MM.1S (cell line): ENCODE measurements around the gene RNF130.

Experiments
- CTCF ChIP-seq: fragments of 300-600 bp; sonication (generic); IDR thresholded peaks from 2 replicates; pipeline ENCODE4 v1.5.1; 2016; ENCODE audit warnings: antibody characterized with exemption, low read length, mixed read lengths
- EZH2 ChIP-seq: fragments of 300-600 bp; sonication (generic); optimal IDR thresholded peaks from 2 replicates; pipeline ENCODE3; 2017; ENCODE audit warnings: low read depth, mild to moderate bottlenecking, antibody characterized with exemption, low read length, mixed read lengths

- TF ChIP-seq CTCF = no peak
- TF ChIP-seq EZH2 = no peak
Observed at GRCh38 chr5:180010636-180011035, 60.9 kb downstream of the RNF130 start.
